ENCODE measurements around the gene LINGO3. TPM values are rescaled to one million over a fixed set of nuclear protein-coding genes. Genes with fewer than 3 reads are reported as not detected.
A peak's percentile ranks its signal among the peaks of the same experiment; 100 is the strongest.

The LINGO3 gene
- polyA plus RNA-seq, 3 donors = 0.05 to 0.19 TPM; not detected in 1

DNA sequence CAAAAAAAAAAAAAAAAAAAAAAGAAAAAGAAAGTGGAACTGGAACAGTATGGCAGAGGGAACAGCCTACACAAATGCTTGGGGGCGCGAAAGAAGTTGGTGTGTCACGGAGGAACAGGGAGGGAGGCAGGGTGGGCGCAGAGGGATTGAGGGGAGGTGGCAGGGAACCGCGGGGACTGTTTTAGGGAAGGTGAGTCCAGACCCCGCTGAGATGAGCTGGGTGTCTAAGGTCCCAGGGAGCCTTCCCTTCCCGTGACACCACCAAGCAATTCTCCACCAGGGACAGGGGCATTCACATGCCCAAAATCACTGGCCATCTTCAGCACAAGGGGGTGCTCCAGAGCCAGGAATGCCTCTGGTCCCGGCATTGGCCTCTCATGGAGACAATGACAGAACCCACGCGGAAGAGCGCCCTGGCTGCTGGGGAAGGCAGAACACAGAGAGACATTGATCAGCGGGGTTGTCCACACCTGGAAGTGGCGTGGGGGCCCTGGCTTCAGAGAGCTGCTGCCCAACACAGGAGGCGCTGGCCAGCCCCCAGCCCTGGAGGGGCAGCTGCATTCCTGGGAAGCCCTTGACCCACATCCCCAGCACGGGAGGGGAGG lies 32.9 kb downstream of the LINGO3 start:
- H3K27ac ChIP-seq (ENCODE audit: low read depth, low read length) = no peak overlapping the region
- 53 to 59% (median 56%) methylated on average over 16 of the region's 16 CpGs for WGBS, 3 donors

DNA sequence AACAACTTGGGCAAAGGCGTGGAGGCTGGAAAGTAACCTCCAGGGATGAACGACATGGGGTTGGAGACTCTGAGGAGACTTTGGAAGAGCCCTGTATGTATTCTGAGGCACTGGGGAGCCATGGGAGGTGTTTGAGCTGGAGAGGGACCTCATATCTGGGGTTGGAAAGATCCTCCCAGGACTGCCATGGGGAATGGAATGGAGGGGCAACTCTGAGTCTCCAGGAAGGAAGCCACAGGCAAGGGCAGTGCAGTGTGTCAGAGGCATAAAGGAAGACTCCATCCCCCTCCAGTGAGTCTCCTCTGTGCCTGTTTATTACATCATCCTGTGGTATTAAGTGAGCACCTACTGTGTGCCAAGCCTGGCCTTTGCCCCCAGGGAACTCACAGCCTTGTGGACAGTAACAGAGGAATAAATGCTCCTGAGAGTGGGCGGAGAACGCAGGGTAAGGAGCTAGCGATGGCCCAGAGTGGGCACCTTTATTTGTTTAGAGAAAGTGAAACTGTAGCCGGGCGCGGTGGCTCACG lies 33.7 kb downstream of the LINGO3 start:
- 84 to 91% (median 87%) methylated on average over 9 of the region's 9 CpGs for WGBS, 3 donors
- H3K27ac ChIP-seq (ENCODE audit: low read depth, low read length) = no peak overlapping the region

DNA sequence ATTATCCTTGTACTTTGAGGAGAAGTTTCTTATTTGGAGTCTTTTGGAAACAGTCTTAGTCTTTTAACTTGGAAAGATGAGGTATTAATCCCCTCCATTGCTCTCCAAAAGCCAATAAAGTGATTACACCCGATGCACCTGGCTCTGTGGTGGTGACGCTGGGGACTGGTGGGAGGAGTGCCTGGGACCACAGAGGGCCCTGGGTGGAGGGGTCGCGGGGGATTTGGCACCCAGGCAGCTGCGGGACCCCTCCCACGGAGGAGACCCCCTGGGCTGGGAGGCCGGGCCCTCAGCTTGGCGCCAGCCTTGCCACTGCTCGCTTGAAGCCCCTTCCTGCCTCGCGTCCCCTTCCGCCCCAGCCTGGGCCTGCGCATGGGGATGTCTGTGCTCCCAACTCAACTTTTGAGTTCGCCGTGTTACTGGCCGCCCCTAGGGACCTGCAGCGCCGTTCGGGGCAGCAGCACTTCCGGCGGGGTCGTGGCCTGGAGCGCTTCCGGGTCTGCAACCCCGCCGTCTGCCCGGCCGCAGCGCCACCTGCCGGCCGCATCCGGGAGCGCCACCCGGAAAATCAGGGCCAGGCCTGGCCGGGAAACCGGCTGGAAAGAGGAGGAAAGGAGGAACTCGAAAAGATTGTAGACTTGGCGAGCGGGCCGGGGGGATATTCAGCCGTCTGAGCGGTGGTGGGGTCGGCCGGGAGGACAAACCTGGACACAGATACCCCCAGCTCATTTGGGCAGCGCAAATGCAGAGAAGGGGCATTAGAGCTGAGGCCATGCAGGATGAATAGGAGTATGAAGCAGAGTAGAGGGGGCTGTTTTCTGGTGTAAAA lies 34.4 kb downstream of the LINGO3 start:
- 7 to 13% (median 11%) methylated on average over 36 to 45 of the region's 45 CpGs for WGBS, 3 donors
- no peak overlapping the region for H3K27ac ChIP-seq (ENCODE audit: low read depth, low read length)

DNA sequence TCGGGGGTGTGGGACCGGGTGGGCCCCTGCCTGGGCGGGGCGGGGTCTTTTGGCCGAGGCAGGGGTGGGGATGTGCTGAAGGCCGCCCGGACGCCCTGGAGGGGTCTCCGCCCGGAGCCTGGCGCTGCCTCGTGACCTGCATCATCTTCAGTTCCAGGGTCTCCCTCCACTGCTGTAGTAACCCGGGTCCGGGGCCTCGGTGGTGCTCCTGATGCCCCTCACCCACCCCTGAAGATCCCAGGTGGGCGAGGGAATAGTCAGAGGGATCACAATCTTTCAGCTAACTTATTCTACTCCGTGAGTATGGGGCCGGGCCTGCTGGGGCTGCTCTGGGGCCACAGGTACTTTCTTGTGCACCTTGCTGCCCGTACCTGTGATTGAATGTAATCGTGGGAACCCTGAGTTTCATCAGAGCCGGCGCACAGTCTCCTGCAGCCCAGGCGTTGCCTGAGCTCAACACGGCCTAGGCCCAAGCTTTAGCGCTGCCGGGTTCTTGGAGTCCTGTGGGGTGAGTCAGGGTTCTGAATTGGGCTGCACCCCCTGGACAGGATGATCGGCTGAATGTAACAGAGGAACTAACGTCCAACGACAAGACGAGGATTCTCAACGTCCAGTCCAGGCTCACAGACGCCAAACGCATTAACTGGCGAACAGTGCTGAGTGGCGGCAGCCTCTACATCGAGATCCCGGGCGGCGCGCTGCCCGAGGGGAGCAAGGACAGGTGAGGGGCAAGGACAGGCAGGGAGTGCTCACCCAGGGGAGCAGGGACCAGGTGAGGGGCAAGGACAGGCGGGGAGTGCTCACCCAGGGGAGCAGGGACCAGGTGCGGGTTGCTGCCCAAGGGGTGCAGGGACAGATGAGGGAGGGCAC lies 36.5 kb downstream of the LINGO3 start:
- 17 to 26% (median 25%) methylated on average over 41 to 43 of the region's 43 CpGs for WGBS, 3 donors

DNA sequence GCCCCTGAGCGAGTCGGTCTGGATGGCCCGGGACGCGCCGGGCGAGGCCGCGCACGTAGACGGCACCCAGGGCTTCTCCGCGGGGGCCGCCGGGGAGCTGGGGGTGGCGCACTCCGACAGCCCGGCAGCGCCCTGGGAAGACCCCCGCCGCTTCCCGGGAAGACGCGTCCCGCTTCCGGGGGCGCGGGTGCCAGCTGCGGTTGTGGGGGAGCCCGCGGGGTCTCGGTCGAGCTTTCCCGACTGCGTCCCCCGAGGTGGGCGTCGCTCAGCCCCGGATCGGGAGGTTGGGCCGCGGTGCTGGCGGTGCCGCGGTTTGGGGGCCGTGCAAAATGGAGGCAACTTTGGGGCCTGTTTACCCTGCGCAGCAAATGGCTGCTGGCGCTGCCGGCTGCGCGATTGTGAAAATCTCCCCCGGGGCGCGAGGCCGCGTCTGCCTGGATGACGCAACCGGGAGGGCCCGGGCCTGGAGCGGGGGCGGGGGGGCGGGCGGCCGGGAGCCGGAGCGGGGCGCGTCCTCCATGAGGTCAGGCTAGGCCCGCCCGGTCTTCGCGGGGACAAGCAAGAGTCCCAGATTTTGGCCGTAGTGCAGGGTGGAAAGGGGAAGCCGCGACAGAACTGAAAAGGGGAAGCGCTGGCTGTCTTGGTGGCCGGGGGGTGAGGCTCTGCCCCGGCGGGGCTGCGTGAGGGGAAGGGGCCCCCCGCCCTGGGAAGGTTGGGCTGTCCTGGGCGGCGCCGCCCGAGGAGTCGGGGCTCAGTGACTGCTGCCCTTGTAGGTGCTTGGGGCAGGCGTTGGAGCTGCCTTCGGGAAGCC lies 37.3 kb downstream of the LINGO3 start:
- 0% methylated on average over 71 to 88 of the region's 88 CpGs for WGBS, 3 donors
- H3K27ac ChIP-seq (ENCODE audit: low read depth, low read length) = peak overlapping the region; percentile 85

More for the DNA sequence above, 36.5 kb downstream of the LINGO3 start:
- peak overlapping the region; percentile 48 for H3K27ac ChIP-seq (ENCODE audit: low read depth, low read length)

DNA sequence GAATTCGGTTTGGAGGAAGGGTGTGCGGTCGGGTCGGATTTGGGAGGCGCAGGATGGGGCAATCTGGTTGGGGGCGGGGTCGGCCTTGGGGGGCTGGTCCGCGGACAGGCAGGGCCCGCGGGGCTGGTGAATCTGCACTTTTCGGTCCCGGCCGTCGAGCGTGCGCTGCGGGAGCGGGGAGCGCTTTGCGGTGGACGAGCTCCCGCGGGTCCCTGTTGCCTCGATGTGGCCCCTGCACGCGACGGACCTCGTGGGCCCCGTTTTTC lies 37.9 kb downstream of the LINGO3 start:
- 0 to 1% (median 1%) methylated on average over 24 to 30 of the region's 30 CpGs for WGBS, 3 donors

DNA sequence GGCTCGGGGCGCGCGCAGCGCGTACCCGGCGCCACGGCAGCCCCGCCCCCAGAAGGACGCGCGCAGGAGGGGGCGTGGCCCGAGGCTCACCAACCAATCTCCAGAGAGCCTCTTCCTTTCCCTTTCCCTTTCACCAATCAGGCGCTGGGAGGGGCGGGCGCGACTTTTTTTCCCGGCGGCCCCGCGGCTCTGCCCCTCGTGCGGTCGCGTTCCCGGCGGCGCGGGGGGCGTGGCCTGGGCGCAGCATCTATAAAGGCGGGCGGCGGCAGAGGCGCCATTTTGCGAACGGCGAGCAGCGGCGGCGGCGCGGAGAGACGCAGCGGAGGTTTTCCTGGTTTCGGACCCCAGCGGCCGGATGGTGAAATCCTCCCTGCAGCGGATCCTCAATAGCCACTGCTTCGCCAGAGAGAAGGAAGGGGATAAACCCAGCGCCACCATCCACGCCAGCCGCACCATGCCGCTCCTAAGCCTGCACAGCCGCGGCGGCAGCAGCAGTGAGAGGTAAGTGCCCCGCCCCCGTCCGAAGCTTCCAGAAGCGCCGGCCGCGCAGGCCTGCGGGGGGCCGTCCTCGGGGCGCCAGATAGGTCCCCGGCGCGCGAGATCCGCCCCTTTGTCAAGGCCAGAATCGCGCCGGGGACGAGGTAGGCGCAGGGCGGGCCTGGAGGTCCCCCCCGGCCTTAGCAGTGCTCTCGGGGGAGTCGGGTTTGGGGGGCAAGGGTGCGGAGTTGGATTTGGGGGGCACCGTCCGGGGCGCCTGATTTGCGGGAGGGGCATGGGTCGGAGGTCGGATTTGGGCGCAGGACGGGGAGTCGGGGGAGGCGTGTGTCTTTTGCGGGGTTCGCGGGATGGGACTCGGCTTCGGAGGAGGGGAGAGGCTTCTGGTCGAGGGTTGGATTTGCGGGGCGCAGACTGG lies 38.5 kb downstream of the LINGO3 start:
- peak overlapping the region; percentile 85 for H3K27ac ChIP-seq (ENCODE audit: low read depth, low read length)
- WGBS, 3 donors = 0 to 1% (median 0%) methylated on average over 85 to 103 of the region's 103 CpGs

More for the DNA sequence above, 37.9 kb downstream of the LINGO3 start:
- H3K27ac ChIP-seq (ENCODE audit: low read depth, low read length) = peak overlapping the region; percentile 85

DNA sequence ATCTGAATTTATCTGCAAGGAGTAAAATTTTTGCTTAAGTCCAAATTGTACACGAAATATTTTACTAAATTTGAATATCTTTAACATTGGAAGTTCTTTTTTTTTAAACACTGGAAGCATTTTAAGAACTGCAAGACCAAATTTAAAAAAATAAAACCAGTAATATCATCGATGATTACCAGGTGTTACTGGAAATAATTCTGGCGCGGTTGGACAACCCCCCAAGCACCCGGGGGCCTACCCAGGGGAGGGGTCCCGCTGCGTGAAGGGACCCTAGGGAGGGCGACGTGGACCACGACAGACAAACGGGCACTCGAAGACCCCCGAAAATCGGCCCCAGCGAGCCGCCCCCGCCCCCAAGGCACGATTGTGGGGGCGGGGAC lies 39.1 kb downstream of the LINGO3 start:
- 1 to 3% (median 2%) methylated on average over 19 of the region's 19 CpGs for WGBS, 3 donors
- H3K27ac ChIP-seq (ENCODE audit: low read depth, low read length) = no peak overlapping the region

DNA sequence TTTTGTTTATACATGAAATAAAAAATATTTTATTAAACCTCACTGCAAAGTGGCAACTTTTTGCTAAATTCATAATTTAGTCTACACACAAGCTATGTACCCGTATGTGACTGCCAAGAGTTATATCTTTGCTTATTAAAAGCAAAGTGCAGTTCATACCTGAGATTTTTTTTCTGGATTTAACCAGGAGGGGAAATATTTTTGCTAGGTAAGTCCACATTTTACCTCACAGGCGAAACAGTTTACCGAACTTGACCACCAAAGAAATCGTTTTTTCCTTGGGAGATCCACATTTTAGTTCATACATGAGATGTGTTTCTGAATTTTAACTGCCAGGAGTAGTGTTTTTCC lies 39.5 kb downstream of the LINGO3 start:
- WGBS, 3 donors = 77 to 85% (median 79%) methylated on average over 4 of the region's 4 CpGs
- H3K27ac ChIP-seq (ENCODE audit: low read depth, low read length) = no peak overlapping the region

DNA sequence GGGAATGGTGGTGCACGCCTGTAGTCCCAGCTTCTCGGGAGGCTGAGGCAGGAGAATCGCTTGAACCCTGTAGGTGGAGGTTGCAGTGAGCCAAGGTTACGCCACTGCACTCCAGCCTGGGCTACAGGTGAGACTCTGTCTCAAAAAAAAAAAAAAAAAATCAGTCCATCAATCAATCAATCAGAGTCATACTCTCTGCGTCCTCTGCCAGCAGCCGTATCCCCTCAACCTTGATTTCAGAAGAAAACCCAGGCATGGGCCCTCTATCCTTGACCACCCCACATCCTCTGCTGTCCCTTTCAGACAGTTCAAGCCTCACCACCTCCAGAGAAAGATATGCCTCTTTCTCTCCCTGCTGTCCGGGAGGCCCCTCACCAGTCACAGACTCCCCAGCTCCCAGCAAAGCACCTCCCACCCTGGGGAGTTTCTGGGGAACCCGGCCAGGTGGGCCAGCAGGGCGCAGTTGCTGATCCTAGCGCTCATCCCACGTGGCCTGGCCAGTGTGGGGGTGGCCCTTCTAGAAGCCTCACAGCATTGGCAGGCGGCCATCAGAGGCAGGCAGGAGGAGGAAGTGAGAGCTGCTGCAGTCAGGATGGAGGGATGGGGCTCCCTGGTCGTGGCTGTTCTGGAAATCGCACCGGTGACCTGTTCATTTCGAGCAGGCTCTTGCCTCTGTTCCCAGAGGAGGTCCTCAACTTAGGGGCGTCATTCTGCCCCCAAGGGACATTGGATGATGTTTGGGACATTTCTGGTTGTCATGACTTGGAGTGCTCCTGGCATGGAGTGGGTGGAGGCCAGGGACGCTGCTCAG lies 41.6 kb downstream of the LINGO3 start:
- no peak overlapping the region for H3K27ac ChIP-seq (ENCODE audit: low read depth, low read length)
- WGBS, 3 donors = 30 to 47% (median 32%) methylated on average over 18 of the region's 18 CpGs

DNA sequence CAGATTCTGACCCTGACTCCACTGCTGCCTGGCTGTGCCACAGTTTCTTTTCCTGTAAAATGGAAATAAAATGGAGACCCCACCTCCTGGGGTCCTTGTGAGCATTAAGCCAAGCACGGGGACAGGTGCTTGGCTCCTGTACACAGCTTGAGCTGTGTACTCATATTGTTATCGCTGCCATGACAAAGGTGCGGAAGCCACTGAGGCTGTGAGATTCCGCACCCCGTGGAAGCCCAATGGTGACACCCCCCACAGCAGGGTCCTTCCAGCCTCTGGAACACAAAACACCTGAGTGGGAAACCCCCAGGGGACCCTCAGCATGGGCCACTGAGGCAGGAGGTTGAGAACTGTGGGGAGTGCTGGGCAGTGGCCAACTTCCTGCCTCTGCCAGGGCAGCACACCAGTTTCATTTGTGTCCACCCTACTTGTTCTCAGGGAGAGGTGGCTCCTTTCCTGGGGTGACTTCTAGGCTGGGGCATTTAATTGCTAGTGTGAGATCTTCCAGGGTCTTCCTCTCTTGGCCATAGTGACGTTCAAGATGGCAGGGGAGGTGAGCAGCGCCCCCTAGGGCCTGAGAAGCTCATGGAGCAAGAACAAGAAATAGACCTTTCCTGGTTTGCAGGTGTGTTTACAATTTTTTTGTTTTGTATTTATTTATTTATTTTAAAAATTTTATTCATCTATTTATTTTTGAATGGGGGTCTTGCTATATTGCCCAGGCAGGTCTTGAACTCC lies 46.3 kb downstream of the LINGO3 start:
- WGBS, 3 donors = 61 to 72% (median 69%) methylated on average over 7 of the region's 7 CpGs
- H3K27ac ChIP-seq (ENCODE audit: low read depth, low read length) = no peak overlapping the region

DNA sequence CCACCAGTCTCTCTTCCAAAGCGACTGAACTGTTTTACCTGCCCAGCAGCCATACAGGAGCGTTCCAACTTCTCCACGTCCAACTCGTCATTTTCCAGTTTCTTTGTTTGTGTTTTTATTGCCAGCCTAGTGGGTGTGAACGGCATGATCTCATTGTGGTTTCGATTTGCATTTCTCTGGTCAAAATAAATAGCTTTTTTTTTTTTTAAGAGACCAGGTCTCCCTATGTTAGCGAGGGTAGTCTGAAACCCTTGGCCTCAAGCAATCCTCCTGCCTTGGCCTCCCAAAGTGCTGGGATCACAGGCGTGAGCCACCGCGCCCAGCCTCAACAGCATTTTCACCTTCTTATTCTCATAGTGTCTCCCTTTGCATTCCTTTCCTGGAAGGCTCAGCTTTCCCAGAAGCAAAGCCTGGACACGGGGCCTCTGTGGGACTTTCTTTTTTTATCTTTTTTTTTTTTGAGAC lies 47.6 kb downstream of the LINGO3 start:
- no peak overlapping the region for H3K27ac ChIP-seq (ENCODE audit: low read depth, low read length)
- 73 to 81% (median 73%) methylated on average over 11 of the region's 11 CpGs for WGBS, 3 donors

DNA sequence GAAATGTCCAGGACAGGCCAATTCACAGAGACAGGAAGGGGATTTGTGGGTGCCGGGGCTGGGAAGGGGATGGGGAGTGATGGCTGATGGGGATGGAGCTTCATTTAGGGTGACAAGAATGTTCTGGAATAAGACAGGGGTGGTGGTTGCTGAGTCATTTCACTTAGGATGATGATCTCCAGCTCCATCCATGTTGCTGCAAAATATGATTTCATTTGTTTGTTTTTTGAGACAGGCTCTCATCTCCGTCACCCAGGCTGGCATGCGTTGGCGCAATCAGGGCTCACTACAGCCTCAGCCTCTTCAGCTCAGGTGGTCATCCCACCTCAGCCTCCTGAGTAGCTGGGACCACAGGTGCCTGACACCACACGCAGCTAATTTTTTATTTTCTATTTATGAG lies 48.6 kb downstream of the LINGO3 start:
- 83 to 86% (median 85%) methylated on average over 5 of the region's 5 CpGs for WGBS, 3 donors
- no peak overlapping the region for H3K27ac ChIP-seq (ENCODE audit: low read depth, low read length)

Measured in adipose tissue (tissue), 3 donors.